ENCODE results near the gene USP24.

USP24 gene

DNA sequence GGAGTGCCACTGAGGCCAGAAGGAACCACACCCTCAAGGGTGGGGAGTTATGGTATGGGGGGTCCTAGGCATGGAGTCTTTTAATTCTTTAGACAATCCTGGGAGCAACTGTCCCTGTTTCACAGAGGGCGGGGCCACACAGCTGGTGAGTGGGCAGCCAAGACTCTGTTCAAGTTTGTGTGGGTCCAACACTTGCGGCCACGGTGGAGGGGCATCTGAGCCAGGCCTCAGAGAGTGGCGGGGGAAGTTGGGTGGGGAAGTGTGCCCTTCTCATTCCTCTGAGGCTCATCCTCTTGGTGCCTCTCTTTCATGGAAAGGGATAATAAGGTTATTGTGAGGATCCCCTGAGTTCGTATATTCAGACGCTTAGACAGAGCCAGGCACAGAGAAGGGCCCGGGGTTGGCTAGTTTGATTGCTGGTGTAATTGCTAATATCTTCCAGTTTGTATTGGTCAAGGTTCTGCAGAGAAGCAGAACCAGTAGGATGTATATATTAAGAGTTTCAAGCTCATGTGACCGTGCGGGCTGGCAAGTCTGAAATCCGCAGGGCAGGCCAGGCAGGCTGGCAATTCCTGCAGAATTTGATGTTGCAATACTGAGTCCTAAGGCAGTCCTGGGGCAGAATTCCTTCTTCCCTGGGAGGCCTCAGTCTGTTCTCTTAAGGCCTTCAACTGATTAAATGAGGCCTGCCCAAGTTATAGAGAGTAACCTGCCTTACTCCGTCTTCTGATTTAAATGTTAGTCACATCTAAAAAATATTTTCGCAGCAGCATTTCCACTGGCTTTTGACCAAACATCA is 159.9 kb downstream of the USP24 start:
- H3K9ac ChIP-seq (ENCODE audit: low read depth, low read length), result no peak overlapping the region
- no peaks in the 10 kb centered on the region for H3K9me3 ChIP-seq (ENCODE audit: control insufficient read depth, insufficient read depth, low read length)
- no peaks in the 10 kb centered on the region; the same call in 1 of the 2 replicates for H3K36me3 ChIP-seq (ENCODE audit: insufficient read depth, low read length)

DNA sequence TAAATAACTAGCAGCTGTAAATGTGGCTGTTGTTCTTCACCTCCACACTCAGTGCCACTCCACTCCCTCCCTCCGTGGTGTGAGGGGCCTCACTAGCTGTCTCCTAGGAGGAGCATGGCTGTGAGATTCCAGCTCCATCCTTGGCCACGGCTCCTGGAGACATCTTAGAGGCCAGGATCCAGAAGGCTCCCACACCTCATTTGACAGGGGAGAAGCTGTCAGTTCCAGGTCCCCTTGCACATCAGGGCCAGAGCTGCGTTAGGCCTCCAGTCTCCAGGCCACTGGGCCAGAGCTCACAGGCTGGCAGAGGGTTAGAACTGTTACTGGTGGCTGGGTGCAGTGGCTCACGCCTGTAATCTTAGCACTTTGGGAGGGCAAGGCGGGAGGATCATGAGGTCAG is 160.8 kb downstream of the USP24 start:
- no peaks in the 10 kb centered on the region; the same call in 1 of the 2 replicates for H3K36me3 ChIP-seq (ENCODE audit: insufficient read depth, low read length)
- no peaks in the 10 kb centered on the region for H3K4me1 ChIP-seq (ENCODE audit: insufficient read depth, low read length)
- H3K9ac ChIP-seq (ENCODE audit: low read depth, low read length), result no peak overlapping the region

More for the DNA sequence above, 159.9 kb downstream of the USP24 start:
- H3K4me1 ChIP-seq (ENCODE audit: insufficient read depth, low read length), result no peaks in the 10 kb centered on the region

DNA sequence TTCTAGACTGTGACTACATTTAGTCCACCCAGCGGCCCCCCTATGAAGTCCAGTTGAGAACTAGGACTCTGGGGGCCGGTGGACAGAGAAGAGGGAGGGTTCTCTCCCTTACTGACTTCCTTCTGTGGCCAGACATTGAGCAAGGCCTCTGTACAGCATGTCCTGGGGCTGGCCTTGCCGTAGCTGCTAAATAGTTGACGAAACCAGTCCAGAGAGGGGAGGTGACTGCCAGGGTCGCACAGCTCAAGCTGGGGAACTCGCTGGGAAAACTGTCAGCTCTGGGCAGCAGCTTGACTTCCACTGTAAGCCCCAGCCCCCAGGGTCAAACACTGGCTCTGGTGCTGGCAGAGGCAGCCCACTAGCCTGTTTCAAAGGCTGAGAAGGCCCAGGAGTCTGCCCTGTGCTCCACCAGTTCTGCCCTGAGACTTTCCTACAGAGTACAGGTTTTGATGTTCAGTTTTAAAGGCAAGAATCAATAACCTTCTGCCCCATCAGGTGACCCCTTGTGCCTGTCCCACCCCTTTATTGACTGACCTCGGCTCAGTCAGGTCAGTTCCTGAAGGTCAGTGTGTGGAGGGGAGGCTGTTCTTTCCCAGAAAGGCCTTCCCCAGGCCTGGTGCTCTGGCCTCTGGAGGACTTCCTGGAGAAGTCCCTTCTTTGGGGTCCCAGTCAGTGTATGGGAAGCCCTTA is 161.8 kb downstream of the USP24 start:
- Histone ChIP-seq H3K9me3 (ENCODE audit: control insufficient read depth, insufficient read depth, low read length) (no peaks in the 10 kb centered on the region), H3K9ac (ENCODE audit: low read depth, low read length) (no peak overlapping the region), H3K4me1 (ENCODE audit: insufficient read depth, low read length) (no peaks in the 10 kb centered on the region), H3K36me3 (ENCODE audit: insufficient read depth, low read length) (no peaks in the 10 kb centered on the region; the same call in 1 of the 2 replicates)

More for the DNA sequence above, 160.8 kb downstream of the USP24 start:
- H3K9me3 ChIP-seq (ENCODE audit: control insufficient read depth, insufficient read depth, low read length), result no peaks in the 10 kb centered on the region

DNA sequence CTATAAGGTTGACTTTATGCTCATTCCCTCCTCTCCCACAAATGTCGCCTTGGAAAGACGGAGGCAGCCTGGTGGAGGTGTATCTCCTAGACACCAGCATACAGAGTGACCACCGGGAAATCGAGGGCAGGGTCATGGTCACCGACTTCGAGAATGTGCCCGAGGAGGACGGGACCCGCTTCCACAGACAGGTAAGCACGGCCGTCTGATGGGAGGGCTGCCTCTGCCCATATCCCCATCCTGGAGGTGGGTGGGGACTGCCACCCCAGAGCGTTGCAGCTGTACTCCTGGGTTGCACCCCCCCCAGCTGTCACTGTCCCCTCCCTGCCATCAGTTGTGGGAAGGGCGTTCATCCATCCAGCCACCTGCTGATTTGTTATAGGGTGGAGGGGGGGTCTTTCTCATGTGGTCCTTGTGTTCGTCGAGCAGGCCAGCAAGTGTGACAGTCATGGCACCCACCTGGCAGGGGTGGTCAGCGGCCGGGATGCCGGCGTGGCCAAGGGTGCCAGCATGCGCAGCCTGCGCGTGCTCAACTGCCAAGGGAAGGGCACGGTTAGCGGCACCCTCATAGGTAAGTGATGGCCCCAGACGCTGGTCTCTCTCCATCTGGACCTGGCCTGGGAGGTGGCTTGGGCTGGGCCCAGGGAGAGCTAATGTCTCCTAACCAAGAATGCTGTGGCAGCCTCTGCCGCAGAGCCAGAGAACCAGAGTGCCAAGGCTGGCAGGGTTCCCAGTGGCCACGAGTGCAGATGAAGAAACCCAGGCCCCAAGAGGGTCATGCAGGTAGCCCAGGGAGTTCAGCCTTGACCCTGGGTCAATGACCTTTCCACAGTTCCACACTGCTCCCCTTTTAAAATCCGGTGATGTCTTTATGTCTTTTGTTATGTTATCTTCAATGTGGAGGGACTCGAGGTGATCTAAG is 162.7 kb downstream of the USP24 start:
- H3K4me1 ChIP-seq (ENCODE audit: insufficient read depth, low read length), result no peaks in the 10 kb centered on the region
- H3K9ac ChIP-seq (ENCODE audit: low read depth, low read length), result no peak overlapping the region
- no peaks in the 10 kb centered on the region for H3K9me3 ChIP-seq (ENCODE audit: control insufficient read depth, insufficient read depth, low read length)
- no peaks in the 10 kb centered on the region; the same call in 1 of the 2 replicates for H3K36me3 ChIP-seq (ENCODE audit: insufficient read depth, low read length)

DNA sequence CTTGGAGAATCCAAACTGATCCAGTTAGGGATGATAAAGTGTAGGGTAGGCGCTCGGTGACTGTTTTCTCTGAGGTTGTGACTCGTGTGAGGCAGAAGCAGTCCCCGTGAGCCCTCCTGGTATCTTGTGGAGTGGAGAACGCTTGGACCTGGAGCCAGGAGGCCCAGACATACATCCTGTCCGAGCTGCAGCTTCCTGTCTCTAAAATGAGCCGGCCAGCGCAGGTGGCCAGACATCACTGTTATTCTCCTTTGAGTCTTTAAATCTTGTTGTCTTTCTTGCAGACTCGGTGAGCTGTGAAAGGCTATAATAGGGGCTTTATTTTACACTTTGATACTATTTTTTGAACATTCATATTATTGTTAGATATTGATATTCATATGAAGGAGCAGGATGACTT is 163.5 kb downstream of the USP24 start:
- Histone ChIP-seq H3K9me3 (ENCODE audit: control insufficient read depth, insufficient read depth, low read length) (no peaks in the 10 kb centered on the region), H3K9ac (ENCODE audit: low read depth, low read length) (no peak overlapping the region), H3K36me3 (ENCODE audit: insufficient read depth, low read length) (no peaks in the 10 kb centered on the region; the same call in 1 of the 2 replicates)

DNA sequence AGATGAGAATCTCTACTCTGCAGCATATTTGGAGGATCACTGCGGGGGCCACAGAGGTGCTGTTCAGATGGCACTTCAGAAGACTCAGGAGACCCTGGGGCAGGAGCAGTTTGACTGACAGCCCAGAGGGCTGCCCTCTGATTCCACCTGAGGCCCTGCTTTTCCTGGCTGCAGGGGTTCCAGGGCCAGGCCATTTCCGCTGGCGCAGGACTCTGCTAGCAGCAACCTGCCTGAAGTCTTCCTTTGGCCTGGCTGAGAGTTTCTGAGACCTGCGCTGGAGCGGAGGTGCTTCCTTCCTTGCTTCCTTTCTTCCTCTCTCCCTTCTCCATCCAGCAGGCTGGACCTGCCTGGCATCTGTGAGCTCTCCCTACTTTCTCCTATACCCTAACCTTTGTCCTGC is 164.0 kb downstream of the USP24 start:
- H3K4me1 ChIP-seq (ENCODE audit: insufficient read depth, low read length), result no peaks in the 10 kb centered on the region
- H3K9ac ChIP-seq (ENCODE audit: low read depth, low read length), result no peak overlapping the region
- H3K36me3 ChIP-seq (ENCODE audit: insufficient read depth, low read length), result no peaks in the 10 kb centered on the region; the same call in 1 of the 2 replicates
- no peaks in the 10 kb centered on the region for H3K9me3 ChIP-seq (ENCODE audit: control insufficient read depth, insufficient read depth, low read length)

More for the DNA sequence above, 163.5 kb downstream of the USP24 start:
- no peaks in the 10 kb centered on the region for H3K4me1 ChIP-seq (ENCODE audit: insufficient read depth, low read length)

DNA sequence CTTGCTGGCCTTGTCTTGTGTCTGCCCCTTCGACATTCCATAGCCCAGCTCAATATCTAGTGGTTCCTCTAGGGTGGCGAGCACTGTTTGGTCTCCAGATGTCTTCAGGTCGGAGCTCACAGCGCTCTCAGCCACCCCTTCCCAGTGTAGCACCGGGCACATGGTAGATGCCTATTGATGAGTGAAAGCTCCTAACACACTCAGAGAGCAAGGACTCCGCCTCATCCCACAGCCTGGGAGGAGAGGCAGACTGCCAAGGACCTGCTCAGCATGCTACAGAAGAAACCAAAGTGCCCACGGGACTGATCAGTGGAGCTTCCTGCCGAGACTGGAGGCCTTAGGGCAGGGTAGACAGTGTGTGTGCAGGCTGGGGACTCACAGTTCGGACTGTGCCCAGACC is 164.9 kb downstream of the USP24 start:
- no peaks in the 10 kb centered on the region for H3K4me1 ChIP-seq (ENCODE audit: insufficient read depth, low read length)
- H3K9ac ChIP-seq (ENCODE audit: low read depth, low read length), result no peak overlapping the region
- H3K9me3 ChIP-seq (ENCODE audit: control insufficient read depth, insufficient read depth, low read length), result no peaks in the 10 kb centered on the region
- H3K36me3 ChIP-seq (ENCODE audit: insufficient read depth, low read length), result no peaks in the 10 kb centered on the region; the same call in 1 of the 2 replicates

DNA sequence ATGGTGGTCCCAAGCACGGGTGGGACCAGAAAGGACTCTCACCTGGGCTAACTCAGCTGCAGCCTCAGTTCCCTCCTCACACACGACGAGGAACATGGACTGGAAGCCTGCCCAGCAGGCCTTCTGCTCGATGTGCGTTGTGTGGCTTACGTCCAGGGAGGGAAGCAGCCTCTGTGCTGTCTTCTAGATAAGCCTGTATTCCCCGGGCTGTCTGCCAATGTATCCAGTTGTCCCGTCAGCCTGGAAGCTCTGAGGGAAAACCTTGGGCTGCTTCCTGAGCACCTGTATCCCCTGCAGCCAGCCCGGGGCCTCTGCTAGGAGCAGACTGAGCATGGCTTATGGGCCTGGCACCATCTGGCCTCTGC is 165.3 kb downstream of the USP24 start:
- Histone ChIP-seq H3K9me3 (ENCODE audit: control insufficient read depth, insufficient read depth, low read length) (no peaks in the 10 kb centered on the region), H3K9ac (ENCODE audit: low read depth, low read length) (no peak overlapping the region), H3K4me1 (ENCODE audit: insufficient read depth, low read length) (no peaks in the 10 kb centered on the region), H3K36me3 (ENCODE audit: insufficient read depth, low read length) (no peaks in the 10 kb centered on the region; the same call in 1 of the 2 replicates)

DNA sequence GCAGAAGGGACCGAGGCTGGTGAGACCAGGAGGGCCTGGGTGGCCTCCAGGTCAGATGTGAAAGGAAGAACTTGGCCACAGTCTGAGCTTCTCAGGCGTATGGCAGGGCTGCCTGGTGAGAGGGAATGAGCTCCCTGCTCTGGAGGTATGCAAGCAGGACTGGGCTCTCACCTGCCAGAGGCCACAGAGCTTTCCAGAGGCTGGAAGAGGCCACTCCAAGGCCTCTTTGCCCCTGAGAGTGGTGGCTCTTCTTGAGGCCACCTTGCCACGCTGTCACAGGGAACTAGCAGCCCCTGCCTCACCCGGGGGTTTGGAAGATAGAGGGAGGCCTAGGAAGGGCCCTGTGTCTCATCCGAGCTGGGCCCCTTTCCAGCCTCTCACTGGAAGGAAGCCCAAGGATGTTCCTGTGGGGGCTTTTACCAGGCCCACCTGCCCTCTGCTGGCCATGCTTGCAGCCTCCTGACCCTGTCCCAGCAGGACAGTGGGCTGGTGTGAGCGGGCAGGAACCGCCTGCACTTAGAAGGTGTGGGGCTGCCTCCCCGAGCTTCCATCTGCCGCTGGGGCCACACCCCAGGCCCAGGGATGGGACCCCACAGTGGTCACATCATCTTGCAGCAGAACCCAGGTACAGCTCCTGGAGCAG is 165.8 kb downstream of the USP24 start:
- Histone ChIP-seq H3K9ac (ENCODE audit: low read depth, low read length) (no peak overlapping the region), H3K4me1 (ENCODE audit: insufficient read depth, low read length) (no peaks in the 10 kb centered on the region), H3K9me3 (ENCODE audit: control insufficient read depth, insufficient read depth, low read length) (no peaks in the 10 kb centered on the region), H3K36me3 (ENCODE audit: insufficient read depth, low read length) (no peaks in the 10 kb centered on the region; the same call in 1 of the 2 replicates)

DNA sequence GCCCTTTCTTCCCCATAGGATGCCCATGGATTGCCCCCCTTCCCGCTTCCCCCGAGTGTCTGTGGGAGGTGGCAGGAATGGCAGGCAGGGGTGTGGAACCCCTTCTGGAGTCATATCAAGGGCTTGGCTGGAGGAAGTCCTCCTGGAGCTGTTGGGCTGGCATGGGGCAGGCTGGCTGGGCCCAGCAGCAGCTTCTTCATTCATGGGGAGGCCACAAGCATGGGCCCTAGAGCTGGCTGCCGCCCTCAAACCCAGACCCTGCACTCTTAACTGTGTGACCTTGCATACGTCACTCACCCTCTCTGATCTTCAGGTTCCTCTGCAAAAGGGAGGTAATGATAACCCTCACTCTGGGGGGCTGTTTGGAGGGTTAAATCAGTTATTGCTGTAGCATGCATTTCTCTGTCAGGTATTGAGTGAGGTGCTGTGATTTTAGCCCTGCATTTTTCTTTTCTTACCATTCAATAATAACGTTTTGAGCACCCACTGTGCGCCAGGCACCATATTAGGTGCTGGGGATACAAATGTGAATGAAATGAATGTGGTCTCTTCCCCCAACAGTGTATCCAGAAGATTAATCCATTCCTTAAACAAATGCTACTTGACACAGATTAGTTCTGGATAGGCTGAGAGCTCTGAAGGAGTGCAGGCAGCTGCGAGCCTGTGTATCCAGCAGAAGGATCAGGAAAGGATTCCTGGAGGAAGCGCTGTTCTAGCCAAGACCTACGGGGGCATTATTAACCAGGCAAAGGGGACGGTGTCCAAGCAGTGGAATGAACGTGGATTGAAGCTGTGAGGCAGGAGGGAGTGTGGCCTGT is 166.5 kb downstream of the USP24 start:
- no peaks in the 10 kb centered on the region; the same call in 1 of the 2 replicates for H3K36me3 ChIP-seq (ENCODE audit: insufficient read depth, low read length)
- H3K4me1 ChIP-seq (ENCODE audit: insufficient read depth, low read length), result no peaks in the 10 kb centered on the region
- no peaks in the 10 kb centered on the region for H3K9me3 ChIP-seq (ENCODE audit: control insufficient read depth, insufficient read depth, low read length)
- no peak overlapping the region for H3K9ac ChIP-seq (ENCODE audit: low read depth, low read length)

DNA sequence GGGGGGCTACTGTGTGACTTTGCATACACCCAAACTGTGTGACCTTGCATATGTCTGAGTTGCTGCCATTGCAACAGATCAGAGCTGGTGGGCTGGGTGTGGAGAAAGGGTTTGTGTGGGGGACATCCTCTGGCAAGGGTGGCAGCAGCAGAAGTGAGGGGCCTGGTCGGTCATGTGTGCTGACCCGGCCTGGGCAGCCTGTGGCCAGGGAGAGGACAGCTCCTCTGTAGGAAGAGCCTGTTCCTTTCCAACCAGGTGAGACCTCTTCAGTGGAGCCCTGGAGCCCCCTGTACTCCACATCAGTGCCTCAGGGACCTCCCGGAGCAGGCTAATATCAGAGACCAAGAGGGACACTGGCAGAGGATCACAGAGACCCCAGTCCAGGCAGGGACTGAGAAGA is 167.6 kb downstream of the USP24 start:
- H3K4me1 ChIP-seq (ENCODE audit: insufficient read depth, low read length), result peaks cover 4% of the 10 kb centered on the region; the same call in 1 of the 2 replicates
- H3K9me3 ChIP-seq (ENCODE audit: control insufficient read depth, insufficient read depth, low read length), result no peaks in the 10 kb centered on the region
- H3K36me3 ChIP-seq (ENCODE audit: insufficient read depth, low read length), result no peaks in the 10 kb centered on the region; the same call in 1 of the 2 replicates
- no peak overlapping the region for H3K9ac ChIP-seq (ENCODE audit: low read depth, low read length)

DNA sequence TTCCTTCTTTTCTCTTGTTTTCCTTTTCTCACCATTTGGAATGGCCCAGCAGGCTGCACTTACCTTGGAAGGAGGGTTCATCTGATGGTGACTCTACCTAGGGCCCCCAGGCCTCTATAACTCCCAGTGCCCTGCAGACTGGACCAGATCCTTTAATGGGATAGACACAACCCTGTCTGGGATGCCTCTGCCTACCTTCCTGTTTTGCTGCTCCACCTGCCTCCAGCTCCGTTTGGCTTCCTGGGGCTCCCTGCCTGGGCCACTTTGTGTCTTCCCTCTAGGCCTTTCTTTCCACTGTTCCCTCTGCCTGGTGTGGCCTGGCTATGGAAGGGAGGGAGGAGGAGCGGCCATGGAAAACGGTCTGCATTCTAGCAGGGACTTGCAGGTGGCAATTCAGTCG is 168.3 kb downstream of the USP24 start:
- Histone ChIP-seq H3K36me3 (ENCODE audit: insufficient read depth, low read length) (no peaks in the 10 kb centered on the region), H3K9ac (ENCODE audit: low read depth, low read length) (no peak overlapping the region), H3K4me1 (ENCODE audit: insufficient read depth, low read length) (peaks cover 6% of the 10 kb centered on the region; the same call in 1 of the 2 replicates)

DNA sequence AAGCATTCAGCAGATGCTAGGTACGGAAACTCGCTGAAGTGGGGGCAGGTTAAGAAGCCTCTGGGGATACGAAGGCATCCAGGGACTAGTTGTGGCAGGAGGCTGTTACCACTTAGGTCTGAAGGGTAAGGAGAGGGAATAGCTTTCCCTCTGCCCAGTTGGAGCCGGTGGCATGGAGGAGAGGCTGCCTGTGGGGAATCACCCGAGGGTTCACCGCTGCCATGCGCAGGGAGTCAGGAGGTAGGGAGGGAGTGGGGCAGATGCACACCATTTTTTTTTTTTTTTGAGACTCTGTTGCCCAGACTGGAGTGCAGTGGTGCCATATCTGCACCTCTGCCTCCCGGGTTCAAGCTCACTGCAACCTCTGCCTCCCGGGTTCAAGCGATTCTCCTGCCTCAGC is 169.7 kb downstream of the USP24 start:
- Histone ChIP-seq H3K9me3 (ENCODE audit: control insufficient read depth, insufficient read depth, low read length) (no peaks in the 10 kb centered on the region), H3K4me1 (ENCODE audit: insufficient read depth, low read length) (peaks cover 6% of the 10 kb centered on the region; the same call in 1 of the 2 replicates), H3K36me3 (ENCODE audit: insufficient read depth, low read length) (no peaks in the 10 kb centered on the region), H3K9ac (ENCODE audit: low read depth, low read length) (no peak overlapping the region)

More for the DNA sequence above, 168.3 kb downstream of the USP24 start:
- no peaks in the 10 kb centered on the region for H3K9me3 ChIP-seq (ENCODE audit: control insufficient read depth, insufficient read depth, low read length)
